ENCODE data around the gene HDAC9.
A peak's percentile ranks its signal among the peaks of the same experiment; 100 is the strongest.

HDAC9 gene

GRCh38 chr7:18472161-18472483 lies 23.4 kb upstream of the HDAC9 start:
- Mint-ChIP-seq H3K27me3 (no peaks in the 10 kb centered on the region), H3K4me1 (peaks cover 6% of the 10 kb centered on the region), H3K4me3 (no peak overlapping the region), H3K36me3 (no peaks in the 10 kb centered on the region), H3K27ac (no peak overlapping the region), H3K9me3 (no peaks in the 10 kb centered on the region)
- DNase-seq (ENCODE audit: low spot score in 2 of 2) = no peak
- ATAC-seq (ENCODE audit: low read depth) = no peak

- H3K36me3 Mint-ChIP-seq = no peaks in the 10 kb centered on the region
- ATAC-seq (ENCODE audit: low read depth) = no peak
- no peaks in the 10 kb centered on the region for H3K27me3 Mint-ChIP-seq
- DNase-seq (ENCODE audit: low spot score in 2 of 2) = no peak
- H3K9me3 Mint-ChIP-seq = no peaks in the 10 kb centered on the region
- H3K4me3 Mint-ChIP-seq = no peak overlapping the region
- peaks cover 6% of the 10 kb centered on the region for H3K4me1 Mint-ChIP-seq
- no peak overlapping the region for H3K27ac Mint-ChIP-seq
Measured at GRCh38 chr7:18473119-18473518, 22.4 kb upstream of the HDAC9 start.

- Mint-ChIP-seq H3K4me3 (no peak overlapping the region), H3K27ac (no peak overlapping the region), H3K9me3 (no peaks in the 10 kb centered on the region), H3K4me1 (peaks cover 6% of the 10 kb centered on the region), H3K27me3 (no peaks in the 10 kb centered on the region), H3K36me3 (no peaks in the 10 kb centered on the region)
- DNase-seq (ENCODE audit: low spot score in 2 of 2) = no peak
- no peak for ATAC-seq (ENCODE audit: low read depth)
Measured at GRCh38 chr7:18474944-18475343, 20.6 kb upstream of the HDAC9 start.

GRCh38 chr7:18475488-18475887 lies 20.1 kb upstream of the HDAC9 start:
- ATAC-seq (ENCODE audit: low read depth) (no peak), DNase-seq (ENCODE audit: low spot score in 2 of 2) (no peak)
- Mint-ChIP-seq H3K9me3 (no peaks in the 10 kb centered on the region), H3K27me3 (no peaks in the 10 kb centered on the region), H3K4me1 (peaks cover 6% of the 10 kb centered on the region), H3K36me3 (no peaks in the 10 kb centered on the region), H3K4me3 (no peak overlapping the region), H3K27ac (no peak overlapping the region)

GRCh38 chr7:18481776-18482175 lies 13.8 kb upstream of the HDAC9 start:
- H3K27ac Mint-ChIP-seq = no peak overlapping the region
- H3K4me1 Mint-ChIP-seq = peaks cover 4% of the 10 kb centered on the region
- ATAC-seq (ENCODE audit: low read depth) = no peak
- H3K27me3 Mint-ChIP-seq = no peaks in the 10 kb centered on the region
- H3K36me3 Mint-ChIP-seq = peaks cover 3% of the 10 kb centered on the region
- no peak overlapping the region for H3K4me3 Mint-ChIP-seq
- DNase-seq (ENCODE audit: low spot score in 2 of 2) = no peak
- H3K9me3 Mint-ChIP-seq = no peaks in the 10 kb centered on the region

GRCh38 chr7:18488049-18488448 lies 7.5 kb upstream of the HDAC9 start:
- Mint-ChIP-seq H3K9me3 (no peaks in the 10 kb centered on the region), H3K4me3 (no peak overlapping the region), H3K4me1 (no peaks in the 10 kb centered on the region), H3K27ac (no peak overlapping the region), H3K27me3 (no peaks in the 10 kb centered on the region), H3K36me3 (no peaks in the 10 kb centered on the region)
- DNase-seq (ENCODE audit: low spot score in 2 of 2) (no peak), ATAC-seq (ENCODE audit: low read depth) (no peak)

- ATAC-seq (ENCODE audit: low read depth) = no peak
- no peak for DNase-seq (ENCODE audit: low spot score in 2 of 2)
- H3K4me1 Mint-ChIP-seq = no peaks in the 10 kb centered on the region
Measured at GRCh38 chr7:18489624-18490023, 5.9 kb upstream of the HDAC9 start.

GRCh38 chr7:18491871-18492270 lies 3.7 kb upstream of the HDAC9 start:
- Mint-ChIP-seq H3K9me3 (no peaks in the 10 kb centered on the region), H3K36me3 (no peaks in the 10 kb centered on the region), H3K4me1 (peaks cover 5% of the 10 kb centered on the region), H3K4me3 (no peak overlapping the region), H3K27me3 (no peaks in the 10 kb centered on the region), H3K27ac (no peak overlapping the region)
- DNase-seq (ENCODE audit: low spot score in 2 of 2) (no peak), ATAC-seq (ENCODE audit: low read depth) (no peak)

More at GRCh38 chr7:18489624-18490023, 5.9 kb upstream of the HDAC9 start:
- Mint-ChIP-seq H3K36me3 (no peaks in the 10 kb centered on the region), H3K4me3 (no peak overlapping the region), H3K27ac (no peak overlapping the region), H3K9me3 (no peaks in the 10 kb centered on the region), H3K27me3 (no peaks in the 10 kb centered on the region)

GRCh38 chr7:18494406-18494805 lies 1.1 kb upstream of the HDAC9 start:
- H3K36me3 Mint-ChIP-seq = peaks cover 2% of the 10 kb centered on the region
- H3K27me3 Mint-ChIP-seq = no peaks in the 10 kb centered on the region
- H3K4me1 Mint-ChIP-seq = peaks cover 22% of the 10 kb centered on the region
- H3K9me3 Mint-ChIP-seq = no peaks in the 10 kb centered on the region
- ATAC-seq (ENCODE audit: low read depth) (no peak), DNase-seq (ENCODE audit: low spot score in 2 of 2) (no peak)
- no peak overlapping the region for H3K27ac Mint-ChIP-seq
- no peak overlapping the region for H3K4me3 Mint-ChIP-seq

GRCh38 chr7:18494821-18495408 lies 634 bp upstream of the HDAC9 start:
- DNase-seq (ENCODE audit: low spot score in 2 of 2) = no peak
- H3K27ac Mint-ChIP-seq = no peak overlapping the region

GRCh38 chr7:18496341-18496700 lies 772 bp downstream of the HDAC9 start:
- Mint-ChIP-seq H3K4me3 (peak overlapping the region; percentile 88), H3K27me3 (no peaks in the 10 kb centered on the region), H3K27ac (peak overlapping the region; percentile 58), H3K36me3 (peaks cover 2% of the 10 kb centered on the region), H3K4me1 (peaks cover 34% of the 10 kb centered on the region), H3K9me3 (no peaks in the 10 kb centered on the region)
- no peak for ATAC-seq (ENCODE audit: low read depth)
- DNase-seq (ENCODE audit: low spot score in 2 of 2) = no peak

More at GRCh38 chr7:18494821-18495408, 634 bp upstream of the HDAC9 start:
- no peak for ATAC-seq (ENCODE audit: low read depth)
- Mint-ChIP-seq H3K4me1 (peaks cover 26% of the 10 kb centered on the region), H3K9me3 (no peaks in the 10 kb centered on the region), H3K27me3 (no peaks in the 10 kb centered on the region), H3K4me3 (peak overlapping the region; percentile 88), H3K36me3 (peaks cover 2% of the 10 kb centered on the region)

- H3K9me3 Mint-ChIP-seq = no peaks in the 10 kb centered on the region
- ATAC-seq (ENCODE audit: low read depth) = no peak
Measured at GRCh38 chr7:18497082-18497481, 1.5 kb downstream of the HDAC9 start.

GRCh38 chr7:18497800-18498199 lies 2.3 kb downstream of the HDAC9 start:
- Mint-ChIP-seq H3K4me3 (peak overlapping the region; percentile 88), H3K27ac (peak overlapping the region; percentile 58), H3K27me3 (no peaks in the 10 kb centered on the region), H3K4me1 (peaks cover 44% of the 10 kb centered on the region), H3K9me3 (no peaks in the 10 kb centered on the region), H3K36me3 (peaks cover 2% of the 10 kb centered on the region)
- no peak for DNase-seq (ENCODE audit: low spot score in 2 of 2)
- ATAC-seq (ENCODE audit: low read depth) = no peak

More at GRCh38 chr7:18497082-18497481, 1.5 kb downstream of the HDAC9 start:
- Mint-ChIP-seq H3K36me3 (peaks cover 2% of the 10 kb centered on the region), H3K4me1 (peaks cover 40% of the 10 kb centered on the region), H3K27ac (peak overlapping the region; percentile 58), H3K27me3 (no peaks in the 10 kb centered on the region), H3K4me3 (peak overlapping the region; percentile 88)
- DNase-seq (ENCODE audit: low spot score in 2 of 2) = no peak

GRCh38 chr7:18498341-18498740 lies 2.8 kb downstream of the HDAC9 start:
- ATAC-seq (ENCODE audit: low read depth) (no peak), DNase-seq (ENCODE audit: low spot score in 2 of 2) (no peak)
- Mint-ChIP-seq H3K4me3 (peak overlapping the region; percentile 88), H3K36me3 (peaks cover 4% of the 10 kb centered on the region), H3K9me3 (no peaks in the 10 kb centered on the region), H3K27me3 (no peaks in the 10 kb centered on the region), H3K4me1 (peaks cover 47% of the 10 kb centered on the region), H3K27ac (peak overlapping the region; percentile 37)

- no peak for DNase-seq (ENCODE audit: low spot score in 2 of 2)
- Mint-ChIP-seq H3K4me3 (peak overlapping the region; percentile 65), H3K27me3 (no peaks in the 10 kb centered on the region), H3K9me3 (no peaks in the 10 kb centered on the region), H3K27ac (peak overlapping the region; percentile 37), H3K4me1 (peaks cover 53% of the 10 kb centered on the region), H3K36me3 (peaks cover 6% of the 10 kb centered on the region)
- ATAC-seq (ENCODE audit: low read depth) = no peak
Measured at GRCh38 chr7:18499407-18500177, 4.0 kb downstream of the HDAC9 start.
